Stimulated activated CD4-positive, alpha-beta T cell treated with anti-CD3 and anti-CD28 coated beads, TNF-alpha, amount 100 ng/mL, for 48 hours (primary cell): ENCODE measurements around the gene CREBL2.

ENCODE experiments used
- DNase-seq, 3 donors: peaks; one replicate each; pipeline ENCODE4 v3.0.0-alpha.2; 2020; ENCODE audit warnings: low read depth in 3 of 3

Gene CREBL2

DNA sequence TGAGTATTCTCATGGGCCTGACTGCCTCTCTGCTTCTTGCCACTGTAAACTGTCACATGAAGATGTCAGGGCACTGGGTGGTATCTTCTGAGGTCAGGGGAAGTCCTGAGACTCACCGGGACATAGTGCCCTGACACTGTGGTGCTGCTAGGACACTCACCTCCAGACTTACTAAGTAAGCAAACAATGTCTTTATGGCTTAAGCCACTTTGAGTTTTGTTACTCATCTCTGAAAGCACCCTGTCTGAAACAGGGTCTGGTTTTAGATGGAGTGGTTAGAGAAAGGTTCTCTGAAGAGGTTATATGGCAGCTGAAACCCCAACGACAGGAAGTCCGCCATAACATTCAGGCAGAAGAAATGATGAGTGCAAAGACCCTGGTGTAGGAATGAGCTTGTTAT lies 61.6 kb downstream of the CREBL2 start:
- DNase-seq = no peak

DNA sequence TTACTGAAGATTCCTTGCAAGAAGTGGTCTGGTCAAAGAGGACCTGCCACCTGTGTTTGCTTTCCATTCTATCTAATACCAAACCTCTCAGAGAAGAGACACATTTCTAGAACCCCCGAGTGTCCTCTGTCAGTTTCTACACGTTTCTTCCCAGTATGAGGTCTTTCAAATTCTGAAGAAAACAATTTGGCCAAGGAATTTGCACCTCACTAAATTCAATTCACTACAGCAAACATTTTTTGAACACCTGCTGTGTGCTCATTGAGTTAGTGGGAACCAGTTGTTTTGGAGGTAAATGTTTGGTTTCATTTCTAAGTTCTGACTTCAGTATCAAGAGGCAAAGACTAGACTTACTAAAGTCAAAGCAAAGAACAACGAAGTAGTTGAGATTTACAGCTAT lies 64.9 kb downstream of the CREBL2 start:
- DNase-seq = no peak

DNA sequence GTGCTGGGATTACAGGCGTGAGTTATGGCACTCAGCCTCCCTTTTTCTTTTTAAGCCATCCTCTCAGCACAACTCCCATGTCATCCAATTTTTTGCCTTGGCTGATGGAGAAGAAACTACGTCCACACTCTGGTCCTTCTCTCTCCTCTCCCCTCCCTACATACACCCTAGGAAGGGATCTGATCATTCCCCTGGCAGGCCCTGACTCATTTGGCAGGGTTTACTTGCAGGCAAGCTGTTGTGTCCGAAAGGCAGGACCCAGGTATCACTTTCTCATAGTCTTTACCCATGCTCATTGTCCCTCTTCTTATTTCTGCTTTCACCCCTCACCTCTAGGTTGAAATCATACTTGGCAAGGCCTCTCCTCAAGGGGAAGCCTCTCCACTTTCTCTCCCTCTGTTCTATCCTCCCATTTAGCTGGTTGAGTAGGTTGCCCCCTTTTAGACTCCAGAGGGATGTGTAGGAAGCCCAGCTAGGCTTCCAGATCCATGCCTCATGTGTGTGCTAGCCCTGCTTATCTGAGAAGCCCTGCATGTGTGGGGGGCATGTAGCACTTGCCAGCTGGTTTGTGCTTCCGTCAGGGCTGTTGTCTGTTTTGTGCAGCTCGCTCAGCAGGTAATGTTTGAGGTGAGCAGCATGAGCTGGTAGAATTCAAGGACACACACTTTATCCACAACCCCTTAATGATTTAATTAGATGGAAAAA lies 69.5 kb downstream of the CREBL2 start:
- DNase-seq = no peak

DNA sequence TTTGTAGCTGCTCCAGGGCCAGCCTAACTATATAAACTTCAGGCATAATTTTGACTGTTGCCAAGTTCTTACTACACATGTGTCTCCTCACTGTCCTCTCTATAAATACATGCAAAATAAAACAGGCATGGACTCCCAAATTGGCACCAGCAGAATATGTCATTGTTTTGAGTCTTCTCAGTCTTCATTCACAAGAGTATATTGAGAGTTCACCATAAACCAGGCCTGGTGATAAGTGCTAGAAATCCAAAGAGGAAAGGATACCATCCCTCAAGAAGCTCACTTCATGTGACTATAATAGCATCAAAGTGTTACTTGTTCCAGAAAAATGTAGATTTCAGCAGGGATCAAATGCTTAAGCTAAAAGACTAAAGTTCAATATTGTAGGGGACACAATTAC lies 70.6 kb downstream of the CREBL2 start:
- DNase-seq = no peak

DNA sequence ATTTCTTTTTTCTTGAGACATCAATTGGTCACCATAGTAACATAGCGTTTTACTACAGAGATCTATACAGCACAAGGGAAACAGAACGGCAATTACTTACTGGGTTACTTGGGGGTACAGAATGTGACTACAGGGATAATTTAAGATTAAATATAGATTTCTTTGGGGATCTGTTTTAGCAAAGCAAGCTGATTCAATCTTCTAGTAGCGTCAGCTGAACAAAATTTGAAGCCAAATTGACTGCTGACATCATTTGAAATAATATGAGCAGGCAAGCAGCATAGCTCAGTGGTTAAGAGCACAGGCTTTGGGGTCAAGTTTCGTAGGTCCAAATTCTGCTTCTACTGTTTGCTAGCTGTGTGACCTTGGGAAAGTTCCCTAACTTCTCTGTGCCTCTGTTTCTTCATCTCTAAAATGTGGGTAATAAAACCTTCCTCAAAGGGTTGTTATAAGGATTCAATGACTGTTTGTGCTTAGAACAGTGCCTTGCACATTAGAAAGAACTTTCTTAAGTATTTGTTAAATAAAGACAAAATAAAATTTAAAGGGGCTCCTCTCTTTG lies 71.5 kb downstream of the CREBL2 start:
- no peak for DNase-seq

DNA sequence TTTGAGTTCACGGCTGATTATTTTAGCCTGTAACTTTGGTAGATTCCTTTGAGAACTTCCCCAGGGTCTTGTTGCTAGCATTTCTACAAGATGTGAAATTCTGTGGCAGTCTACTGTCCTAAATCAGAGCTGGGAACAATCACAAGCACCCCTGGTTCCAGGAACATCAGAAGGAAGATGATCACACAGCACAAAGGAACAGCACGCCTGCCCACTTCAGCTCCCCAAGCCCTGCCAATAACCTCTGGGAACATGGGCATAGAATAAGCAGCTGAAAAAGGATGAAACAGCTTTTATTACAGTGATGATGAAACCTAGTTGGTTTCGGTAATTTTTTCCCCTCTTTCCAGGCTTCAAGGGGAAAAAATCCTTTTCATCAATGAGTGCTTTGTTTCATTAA lies 72.0 kb downstream of the CREBL2 start:
- no peak for DNase-seq

DNA sequence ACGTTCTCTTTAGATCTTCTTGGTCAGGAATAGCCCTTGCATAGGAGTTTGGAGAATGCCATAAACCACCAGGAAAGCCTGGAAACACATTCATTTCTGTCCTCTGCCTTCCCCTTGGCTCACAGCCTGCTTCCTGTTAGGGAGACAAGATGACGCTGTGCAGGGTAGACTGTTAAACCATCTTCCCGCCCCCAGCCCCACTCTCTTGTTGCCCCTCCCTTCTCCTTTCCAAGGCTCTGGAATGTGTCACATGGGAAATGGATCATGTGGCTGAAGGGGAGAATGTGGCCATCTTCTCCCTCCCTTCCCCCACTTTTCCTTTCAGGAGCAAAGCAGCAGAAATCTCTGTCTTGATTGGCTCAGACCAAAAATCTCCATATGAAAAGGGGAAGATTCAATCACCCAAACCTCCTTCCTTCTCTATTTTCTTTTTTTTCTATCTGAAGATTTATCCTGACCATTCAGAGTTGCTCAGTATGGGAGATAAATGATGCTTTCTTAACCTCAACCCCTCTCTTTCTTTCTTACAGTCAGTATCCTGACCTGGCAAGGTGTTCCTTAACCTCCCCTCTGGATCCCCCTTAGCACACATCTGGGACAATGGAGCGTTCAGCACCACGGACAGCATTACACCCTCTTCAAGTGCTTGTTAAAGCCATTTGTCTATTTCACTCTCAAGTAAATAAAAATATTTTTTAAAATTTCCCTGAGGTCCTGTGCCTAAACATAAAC lies 72.9 kb downstream of the CREBL2 start:
- no peak for DNase-seq

DNA sequence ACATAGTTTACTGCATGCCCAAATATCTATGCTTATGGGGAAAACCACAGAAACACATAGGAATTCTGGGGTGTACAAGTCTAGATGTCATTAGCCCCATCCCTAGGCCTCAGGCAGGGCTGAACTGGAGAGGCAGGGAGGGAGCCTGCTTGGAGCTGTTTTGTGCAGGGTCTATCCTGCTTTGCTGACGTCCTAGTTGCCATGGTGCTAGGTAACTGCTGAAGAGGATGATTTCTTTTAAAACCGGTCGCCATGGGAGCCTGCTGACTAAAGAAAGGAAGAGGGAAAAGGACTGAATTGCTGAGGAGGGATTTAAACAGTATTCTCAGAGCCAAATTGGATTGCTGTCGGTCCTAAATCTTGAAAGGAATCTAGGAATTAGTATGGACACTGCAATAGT lies 73.6 kb downstream of the CREBL2 start:
- no peak for DNase-seq

DNA sequence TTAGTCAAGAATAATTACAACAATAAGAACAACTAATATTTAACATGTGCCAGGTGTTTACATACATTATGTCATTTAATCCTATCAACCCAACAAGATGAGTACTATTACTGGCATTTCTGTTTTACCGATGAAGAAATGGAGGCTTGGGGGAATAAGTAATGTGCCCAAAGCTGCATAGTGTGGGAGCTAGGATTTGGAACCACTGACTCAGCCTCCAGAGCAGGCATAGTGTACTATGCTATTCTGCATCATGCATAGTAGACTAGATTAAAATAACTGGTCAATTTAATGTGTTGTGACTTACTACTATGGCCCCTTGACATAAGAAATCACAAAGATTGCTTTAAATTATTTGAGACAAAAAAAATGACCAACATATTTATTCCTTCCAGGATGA lies 74.8 kb downstream of the CREBL2 start:
- DNase-seq = no peak

DNA sequence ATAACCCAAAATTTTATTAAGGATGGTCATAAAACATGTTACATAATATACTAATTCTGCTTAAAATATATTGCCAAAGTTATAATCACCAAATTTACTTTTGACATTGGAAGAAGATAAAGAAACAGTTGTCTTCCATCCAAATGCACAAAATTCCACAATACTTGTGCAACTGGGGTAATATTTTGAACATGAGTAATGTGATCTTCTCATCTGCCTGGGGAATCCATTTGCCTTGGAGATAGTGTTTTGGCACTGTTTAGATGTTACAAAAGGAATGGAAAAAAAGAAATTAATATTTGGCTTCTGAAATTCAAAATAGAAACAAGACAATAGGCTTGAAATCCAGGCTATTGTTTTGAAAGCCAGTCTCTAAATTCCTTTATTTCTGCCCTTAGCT lies 75.2 kb downstream of the CREBL2 start:
- DNase-seq = no peak

DNA sequence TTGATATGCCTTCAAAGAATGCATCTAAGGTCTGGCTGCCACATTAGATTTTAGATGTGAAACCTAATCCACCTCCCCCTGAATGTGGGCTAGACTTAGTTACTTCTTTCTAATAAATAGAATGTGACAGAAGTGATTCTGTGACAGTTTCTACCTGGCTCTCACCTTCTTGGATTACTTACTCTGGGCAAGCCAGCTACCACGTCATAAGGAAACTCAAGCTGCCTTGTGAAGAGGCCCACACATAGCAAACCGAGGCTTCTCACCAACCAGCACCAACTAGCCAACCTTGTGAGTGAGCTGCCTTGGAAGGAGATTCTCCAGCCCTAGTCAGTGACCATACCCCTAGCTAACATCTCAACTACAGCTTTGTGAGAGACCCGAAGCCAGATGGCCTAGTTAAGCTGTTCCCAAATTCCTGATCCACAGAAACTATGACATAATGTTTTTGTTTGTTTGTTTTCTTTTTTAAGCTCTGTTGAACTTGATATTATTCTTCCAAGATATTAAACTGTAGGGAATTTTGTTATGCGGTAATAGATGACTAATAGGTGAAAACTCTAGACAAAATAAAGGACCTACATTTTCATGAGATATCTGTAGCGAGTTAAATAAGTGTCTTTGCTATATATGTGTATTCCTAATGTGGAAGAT lies 78.1 kb downstream of the CREBL2 start:
- DNase-seq = no peak

DNA sequence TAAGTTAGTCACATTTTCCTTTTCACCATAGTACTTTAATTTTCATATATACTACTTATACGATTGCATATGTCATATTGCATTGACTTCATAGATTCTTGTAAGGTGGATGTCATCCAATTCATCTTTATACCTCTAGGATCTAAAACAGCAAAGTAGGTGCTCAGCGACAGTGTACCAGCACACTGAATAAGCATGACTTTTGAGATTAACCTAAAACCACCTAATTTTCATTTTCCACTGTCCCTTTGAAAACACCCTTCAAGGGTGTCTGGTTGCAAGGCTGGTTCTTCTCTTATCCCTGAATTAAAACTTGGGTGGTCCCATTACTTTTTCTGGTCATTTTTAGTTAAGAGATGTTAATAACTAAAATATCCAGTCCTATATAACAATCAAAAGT lies 79.9 kb downstream of the CREBL2 start:
- DNase-seq = no peak

DNA sequence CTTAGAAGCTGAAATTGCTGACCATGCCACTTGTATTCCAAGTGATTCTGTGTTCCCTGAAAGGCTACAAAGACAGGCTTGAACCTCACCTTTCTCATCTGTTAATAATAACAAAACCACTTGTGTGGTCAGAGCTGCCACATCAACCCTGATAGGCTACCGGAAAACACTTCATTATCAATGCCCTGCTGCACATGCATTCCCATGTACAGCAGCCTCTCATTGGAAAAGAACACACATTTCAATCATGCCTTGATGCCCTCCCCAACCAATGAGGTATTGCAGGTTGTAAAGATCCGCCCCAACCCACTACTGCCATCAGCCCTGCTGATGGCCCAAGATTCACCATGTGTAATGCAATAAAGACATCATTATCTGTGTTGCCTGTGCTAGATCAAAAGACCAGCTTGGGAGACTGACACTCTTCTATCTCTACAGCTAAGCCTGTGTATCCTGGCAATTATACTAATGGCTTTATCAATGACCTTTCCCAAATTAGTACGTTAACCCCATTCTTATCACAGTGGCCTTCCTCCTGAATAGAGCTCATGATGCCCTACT lies 81.5 kb downstream of the CREBL2 start:
- DNase-seq = no peak
